Right cardiac atrium (tissue), 5 donors: Measurements from ENCODE around the gene ATP5F1D. TPM values are rescaled to one million over a fixed set of nuclear protein-coding genes. Genes with fewer than 3 reads are reported as not detected.

Experiments
- ATAC-seq, 2 donors: fragments of 200-7000 bp; cut with Tn5 transposase; one replicate each; pipeline versions ENCODE4 v1.8.0 to v1.9.1; 2020; ENCODE audit warnings: moderate library complexity in 2 of 2, mild to moderate bottlenecking in 1 of 2
- DNase-seq, 3 donors: peaks; one replicate each; pipeline ENCODE4 v3.0.0-alpha.2; 2020
- H3K27ac ChIP-seq: one replicate; pipeline ENCODE4 v1.5.1; 2013; ENCODE audit warnings: mild to moderate bottlenecking, low read length, control low read depth, moderate library complexity
- H3K27me3 ChIP-seq: one replicate; pipeline ENCODE4 v1.6.1; 2013; ENCODE audit not compliant: control insufficient read depth, insufficient read depth
- H3K4me1 ChIP-seq: one replicate; pipeline ENCODE4 v1.6.1; 2013; ENCODE audit warnings: low read length; ENCODE audit not compliant: control insufficient read depth, insufficient read depth
- H3K4me3 ChIP-seq: one replicate; pipeline ENCODE4 v1.5.1; 2013; ENCODE audit warnings: low read length, control low read depth
- H3K9me3 ChIP-seq: one replicate; pipeline ENCODE4 v1.6.1; 2013; ENCODE audit warnings: low read length; ENCODE audit not compliant: control insufficient read depth
- WGBS: extraction: QIAGEN DNeasy Blood & Tissue Kit; methylation state at CpG from one replicate; pipeline ENCODE4 v1.1.7; 2013; 5-methylcytosine and 5-hydroxymethylcytosine counted together
- intact Hi-C, 4 donors: fragments of 100-400 bp; cut with DNase I; formaldehyde crosslinking; loops; one replicate each; pipeline versions ENCODE4 v1.11.0 to v1.14.0; 2022 to 2023
- polyA plus RNA-seq: library from polyadenylated mRNA; stranded (reverse); fragments of 200-250 nt; gene quantifications from one replicate; pipeline ENCODE4 v1.2.3, GENCODE V29; 2013
- total RNA-seq, 4 donors: library from RNA; stranded (reverse); fragmentation: NEBNext Ultra II Directional; extraction: Animal tissue kit (Norgen Biotek cat#: 25700); gene quantifications; one replicate each; pipeline ENCODE4 v1.2.1, GENCODE V29; 2021
- donor health status: healthy with polysubstance abuse.
- donor health status: DM: no; HTN: yes; CAD: no.
- donor health status: DM: no; HTN: no; CAD: no.
- donor health status: DM: no; HTN: yes; CAD: no; lungs with severe emphysema.
- donor health status: DM: yes; HTN: yes; CAD: no.

The ATP5F1D gene
- total and polyA plus RNA-seq, 5 donors, result 490 to 706 (median 648) TPM

GRCh38 chr19:1288833-1289685, 47.5 kb downstream of the ATP5F1D start:
- H3K4me3 ChIP-seq, result no peak overlapping the region
- no peak overlapping the region for H3K27ac ChIP-seq
- H3K4me1 ChIP-seq, result no peaks in the 10 kb centered on the region
- H3K9me3 ChIP-seq, result no peaks in the 10 kb centered on the region
- whole genome bisulfite sequencing, result 86% methylated on average over 41 of the region's 41 CpGs
- intact Hi-C loops, result loop anchor here in 3 of 4 donors (10.0 kb wide), 2 partner anchors 66 to 86 kb away; a partner anchor contains a TSS
- no peaks in the 10 kb centered on the region for H3K27me3 ChIP-seq
- ATAC-seq (no peak), DNase-seq (no peak)

GRCh38 chr19:1289686-1290025, 48.1 kb downstream of the ATP5F1D start:
- H3K4me1 ChIP-seq, result no peaks in the 10 kb centered on the region
- no peak for ATAC-seq
- H3K9me3 ChIP-seq, result no peaks in the 10 kb centered on the region
- no peak overlapping the region for H3K27ac ChIP-seq
- H3K4me3 ChIP-seq, result no peak overlapping the region
- intact Hi-C loops, result loop anchor here (5.0 to 10.0 kb wide), 3 partner anchors 48 to 85 kb away; a partner anchor contains a TSS
- DNase-seq, result no peak
- WGBS, result 77% methylated on average over 19 of the region's 19 CpGs
- no peaks in the 10 kb centered on the region for H3K27me3 ChIP-seq

- no peak for ATAC-seq
- no peak overlapping the region for H3K27ac ChIP-seq
- intact Hi-C loops, result loop anchor here in 1 of 4 donors (5.0 kb wide), 1 partner anchor 47 kb away; no protein-coding TSS in a partner anchor
- no peaks in the 10 kb centered on the region for H3K4me1 ChIP-seq
- no peak for DNase-seq
- WGBS, result 87% methylated on average over 24 of the region's 24 CpGs
- H3K27me3 ChIP-seq, result no peaks in the 10 kb centered on the region
- H3K9me3 ChIP-seq, result no peaks in the 10 kb centered on the region
- no peak overlapping the region for H3K4me3 ChIP-seq
These were observed 48.7 kb downstream of the ATP5F1D start for GRCh38 chr19:1290196-1290702.

GRCh38 chr19:1290703-1291651, 49.4 kb downstream of the ATP5F1D start:
- ATAC-seq (no peak), DNase-seq (no peak)
- 80% methylated on average over 40 of the region's 40 CpGs for WGBS
- Histone ChIP-seq H3K27ac (no peak overlapping the region), H3K4me3 (no peak overlapping the region), H3K4me1 (no peaks in the 10 kb centered on the region), H3K9me3 (no peaks in the 10 kb centered on the region), H3K27me3 (no peaks in the 10 kb centered on the region)
- intact Hi-C loops, result loop anchor here in 1 of 4 donors (5.0 kb wide), 1 partner anchor 46 kb away; no protein-coding TSS in a partner anchor

GRCh38 chr19:1291761-1292418, 50.3 kb downstream of the ATP5F1D start:
- intact Hi-C loops, result loop anchor here in 1 of 4 donors (5.0 kb wide), 1 partner anchor 45 kb away; no protein-coding TSS in a partner anchor
- ATAC-seq (no peak), DNase-seq (no peak)
- no peaks in the 10 kb centered on the region for H3K4me1 ChIP-seq
- H3K9me3 ChIP-seq, result no peaks in the 10 kb centered on the region
- WGBS, result 61% methylated on average over 25 of the region's 25 CpGs
- no peak overlapping the region for H3K27ac ChIP-seq
- H3K27me3 ChIP-seq, result no peaks in the 10 kb centered on the region
- H3K4me3 ChIP-seq, result no peak overlapping the region

- 84% methylated on average over 17 of the region's 17 CpGs for WGBS
- Histone ChIP-seq H3K4me1 (no peaks in the 10 kb centered on the region), H3K27ac (no peak overlapping the region), H3K27me3 (no peaks in the 10 kb centered on the region), H3K4me3 (no peak overlapping the region), H3K9me3 (no peaks in the 10 kb centered on the region)
- ATAC-seq, result no peak
- intact Hi-C loops, result loop anchor here in 1 of 4 donors (5.0 kb wide), 1 partner anchor 45 kb away; no protein-coding TSS in a partner anchor
- DNase-seq, result no peak
These were observed 51.0 kb downstream of the ATP5F1D start for GRCh38 chr19:1292419-1293151.

- H3K27ac ChIP-seq, result no peak overlapping the region
These were observed 52.4 kb downstream of the ATP5F1D start for GRCh38 chr19:1293782-1294604.

More at GRCh38 chr19:1293782-1294604, 52.4 kb downstream of the ATP5F1D start:
- ATAC-seq (no peak), DNase-seq (no peak)
- intact Hi-C loops, result loop anchor here in 1 of 4 donors (5.0 kb wide), 1 partner anchor 43 kb away; no protein-coding TSS in a partner anchor
- no peaks in the 10 kb centered on the region for H3K9me3 ChIP-seq
- H3K4me1 ChIP-seq, result no peaks in the 10 kb centered on the region
- WGBS, result 83% methylated on average over 35 of the region's 35 CpGs
- H3K27me3 ChIP-seq, result no peaks in the 10 kb centered on the region
- no peak overlapping the region for H3K4me3 ChIP-seq
